WTC11 (cell line): ENCODE data around the gene ECHS1.

ENCODE experiments used
- CTCF ChIP-seq: fragments of 200-600 bp; IDR thresholded peaks from 2 replicates; pipeline ENCODE4 v1.8.0; 2022; ENCODE audit warnings: antibody characterized with exemption
- ELF4 ChIP-seq: sonication (generic); formaldehyde crosslinking; IDR thresholded peaks from 2 replicates; pipeline ENCODE4 v1.8.1; 2022; ENCODE audit warnings: low read depth, mild to moderate bottlenecking, moderate library complexity, missing genetic modification reagents
- ETV6 ChIP-seq: sonication (generic); formaldehyde crosslinking; IDR thresholded peaks from 2 replicates; pipeline ENCODE4 v1.8.1; 2022; ENCODE audit warnings: mild to moderate bottlenecking, missing genetic modification reagents
- FOXK1 ChIP-seq: sonication (generic); formaldehyde crosslinking; IDR thresholded peaks from 2 replicates; pipeline ENCODE4 v1.8.0; 2022; ENCODE audit warnings: mild to moderate bottlenecking, moderate library complexity, missing genetic modification reagents
- USF1 ChIP-seq: sonication (generic); formaldehyde crosslinking; IDR thresholded peaks from 2 replicates; pipeline ENCODE4 v1.8.0; 2022; ENCODE audit warnings: mild to moderate bottlenecking, missing genetic modification reagents

- no peak for TF ChIP-seq FOXK1 (CRISPR knock-in tag)
- no peak for TF ChIP-seq CTCF
- TF ChIP-seq USF1 (CRISPR knock-in tag) = no peak
- no peak for TF ChIP-seq ETV6 (CRISPR knock-in tag)
- TF ChIP-seq ELF4 = no peak
Measured at GRCh38 chr10:133405844-133406527, 32.8 kb upstream of the ECHS1 start.
